Esophagus squamous epithelium (tissue), 5 donors: ENCODE measurements around the gene CYP3A5. TPM values are rescaled to one million over a fixed set of nuclear protein-coding genes. Genes with fewer than 3 reads are reported as not detected.
"Not testable (repeated sequence)": the region's sequence is repeated elsewhere in the genome, so short reads cannot be mapped to it uniquely, and the experiment has no call there.

Source experiments
- DNase-seq: peaks from one replicate; lab custom pipeline; 2025; lab: John Stamatoyannopoulos, UW
- H3K27ac ChIP-seq, 4 donors: fragments of 200-600 bp; sonication (generic); one replicate each; pipeline ENCODE4 v1.5.1; 2016 to 2019; ENCODE audit warnings: mild to moderate bottlenecking in 1 of 4
- H3K27me3 ChIP-seq, 4 donors: fragments of 200-600 bp; sonication (generic); 1 replicate in 3 of 4; 2 replicates in 1 of 4; pipeline versions ENCODE4 v1.5.1 to v1.6.0; 2017 to 2021; ENCODE audit warnings: antibody characterized with exemption in 1 of 4
- H3K36me3 ChIP-seq, 3 donors: fragments of 200-600 bp; sonication (generic); one replicate each; pipeline ENCODE4 v1.5.1; 2016 to 2019
- H3K4me1 ChIP-seq, 3 donors: fragments of 200-600 bp; sonication (generic); one replicate each; pipeline ENCODE4 v1.5.1; 2017 to 2019
- H3K4me3 ChIP-seq, 4 donors: fragments of 200-600 bp; sonication (generic); 1 replicate in 3 of 4; 2 replicates in 1 of 4; pipeline ENCODE4 v1.5.1; 2016 to 2019; ENCODE audit warnings: mild to moderate bottlenecking in 2 of 4, moderate library complexity in 1 of 4
- H3K9me3 ChIP-seq, 3 donors: fragments of 200-600 bp; sonication (generic); one replicate each; pipeline ENCODE4 v1.5.1; 2016 to 2019
- POLR2A ChIP-seq, 4 donors: fragments of 450-650 bp; IDR thresholded peaks; one replicate each; pipeline ENCODE4 v1.6.1; 2017; ENCODE audit warnings: antibody characterized with exemption in 4 of 4, mild to moderate bottlenecking in 4 of 4, moderate library complexity in 3 of 4
- WGBS, 2 donors: methylation state at CpG; one replicate each; pipeline ENCODE4 v1.1.5; 2018; 5-methylcytosine and 5-hydroxymethylcytosine counted together
- intact Hi-C: fragments of 100-400 bp; cut with DNase I; formaldehyde crosslinking; loops from one replicate; pipeline ENCODE4 v1.15.0; 2022
- total RNA-seq, 4 donors: library from RNA; depleted of rRNA; stranded (reverse); fragments of >200 nt; gene quantifications; one replicate each; pipeline ENCODE4 v1.1.0, GENCODE V29; 2016
- TF ChIP-seq, protein P1 (sequence below), 6 experiments: fragments of 450-650 bp in 4 of 6; fragments of 200-600 bp in 2 of 6; sonication (generic) in 2 of 6; IDR thresholded peaks; one replicate each; pipeline ENCODE4 v1.5.1; 2016 to 2019; ENCODE audit warnings: antibody characterized with exemption in 6 of 6, mild to moderate bottlenecking in 4 of 6, moderate library complexity in 4 of 6
- donor health status: DM: yes; HTN: yes; CAD: no.

CYP3A5 gene
- total RNA-seq, 4 donors from 2014 or later, result 34.5 to 99.8 (median 79.1) TPM

DNA sequence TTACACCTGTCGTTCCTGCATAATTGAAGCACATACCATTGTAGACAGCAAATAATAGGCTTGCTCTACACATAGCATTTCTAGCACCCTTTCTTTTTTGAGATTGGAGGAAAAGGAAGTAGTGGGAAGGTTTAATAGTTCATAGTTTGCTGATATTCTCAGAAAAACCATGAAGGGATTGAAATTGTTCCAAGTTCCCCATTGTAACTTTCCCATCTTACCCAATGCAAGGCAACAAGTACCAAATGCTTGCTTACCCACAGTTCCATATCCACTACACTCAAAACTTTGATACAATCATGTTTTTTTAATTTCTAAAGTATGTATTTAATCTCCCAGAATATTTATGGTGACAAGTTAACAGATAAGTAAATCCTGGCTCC is 13.8 kb downstream of the CYP3A5 start:
- TF ChIP-seq, protein P1, sequence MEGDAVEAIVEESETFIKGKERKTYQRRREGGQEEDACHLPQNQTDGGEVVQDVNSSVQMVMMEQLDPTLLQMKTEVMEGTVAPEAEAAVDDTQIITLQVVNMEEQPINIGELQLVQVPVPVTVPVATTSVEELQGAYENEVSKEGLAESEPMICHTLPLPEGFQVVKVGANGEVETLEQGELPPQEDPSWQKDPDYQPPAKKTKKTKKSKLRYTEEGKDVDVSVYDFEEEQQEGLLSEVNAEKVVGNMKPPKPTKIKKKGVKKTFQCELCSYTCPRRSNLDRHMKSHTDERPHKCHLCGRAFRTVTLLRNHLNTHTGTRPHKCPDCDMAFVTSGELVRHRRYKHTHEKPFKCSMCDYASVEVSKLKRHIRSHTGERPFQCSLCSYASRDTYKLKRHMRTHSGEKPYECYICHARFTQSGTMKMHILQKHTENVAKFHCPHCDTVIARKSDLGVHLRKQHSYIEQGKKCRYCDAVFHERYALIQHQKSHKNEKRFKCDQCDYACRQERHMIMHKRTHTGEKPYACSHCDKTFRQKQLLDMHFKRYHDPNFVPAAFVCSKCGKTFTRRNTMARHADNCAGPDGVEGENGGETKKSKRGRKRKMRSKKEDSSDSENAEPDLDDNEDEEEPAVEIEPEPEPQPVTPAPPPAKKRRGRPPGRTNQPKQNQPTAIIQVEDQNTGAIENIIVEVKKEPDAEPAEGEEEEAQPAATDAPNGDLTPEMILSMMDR (IDR thresholded peaks at IDR 0.05), result no peak
- TF ChIP-seq POLR2A (IDR thresholded peaks at IDR 0.05), result no peak
- DNase-seq, result no peak
- H3K9me3 ChIP-seq, result no peaks in the 10 kb centered on the region
- no peak overlapping the region for H3K27ac ChIP-seq
- intact Hi-C loops, result no loop called here
- H3K36me3 ChIP-seq, result peaks cover 0 to 98% (median 0%) of the 10 kb centered on the region in 3 donors
- WGBS, 2 donors, result 81 to 100% methylated on average over 1 of the region's 1 CpG
- no peak overlapping the region for H3K4me3 ChIP-seq
- H3K4me1 ChIP-seq, result no peaks in the 10 kb centered on the region
- no peaks in the 10 kb centered on the region for H3K27me3 ChIP-seq

DNA sequence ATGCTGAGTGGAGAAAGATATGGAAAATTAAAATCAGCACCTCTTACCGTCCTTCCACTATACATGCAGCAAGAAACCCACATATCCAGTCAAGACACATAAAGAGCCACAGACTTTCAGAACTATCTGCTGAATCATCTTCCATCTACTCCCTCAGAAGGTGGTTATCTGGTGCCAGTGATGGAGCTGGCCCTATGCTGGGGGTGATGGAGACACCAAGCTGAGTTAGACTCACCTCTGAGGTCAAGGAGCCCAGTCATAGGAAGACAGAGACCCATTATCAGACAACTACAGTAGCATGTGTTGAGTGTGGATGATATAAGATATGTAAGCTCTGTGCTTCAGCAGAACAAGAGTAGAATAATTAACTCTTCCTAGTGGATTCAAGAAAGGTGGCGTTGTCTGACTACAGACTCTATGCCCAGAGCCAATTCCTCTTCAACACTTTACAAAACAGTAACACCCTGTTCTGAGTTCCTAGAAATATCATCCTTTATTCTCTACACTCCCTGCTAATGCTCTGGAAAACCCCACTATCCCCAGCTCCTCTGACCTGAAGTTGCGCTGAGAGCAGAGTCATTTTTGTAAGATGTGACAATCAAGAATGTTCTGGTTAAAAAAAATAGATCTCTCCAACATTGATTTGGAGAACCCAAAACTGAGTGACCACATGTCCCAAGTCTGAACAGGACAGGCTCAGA is 14.3 kb downstream of the CYP3A5 start:
- 88 to 98% methylated on average over 3 of the region's 3 CpGs for WGBS, 2 donors
- no peaks in the 10 kb centered on the region for H3K27me3 ChIP-seq
- H3K4me1 ChIP-seq, result no peaks in the 10 kb centered on the region
- DNase-seq, result no peak
- H3K9me3 ChIP-seq, result no peaks in the 10 kb centered on the region
- no peak overlapping the region for H3K4me3 ChIP-seq
- no peak overlapping the region for H3K27ac ChIP-seq
- no peak for TF ChIP-seq POLR2A (IDR thresholded peaks at IDR 0.05)
- TF ChIP-seq, protein P1 (IDR thresholded peaks at IDR 0.05), result no peak
- H3K36me3 ChIP-seq, result peaks cover 0 to 98% (median 0%) of the 10 kb centered on the region in 3 donors
- intact Hi-C loops, result no loop called here

DNA sequence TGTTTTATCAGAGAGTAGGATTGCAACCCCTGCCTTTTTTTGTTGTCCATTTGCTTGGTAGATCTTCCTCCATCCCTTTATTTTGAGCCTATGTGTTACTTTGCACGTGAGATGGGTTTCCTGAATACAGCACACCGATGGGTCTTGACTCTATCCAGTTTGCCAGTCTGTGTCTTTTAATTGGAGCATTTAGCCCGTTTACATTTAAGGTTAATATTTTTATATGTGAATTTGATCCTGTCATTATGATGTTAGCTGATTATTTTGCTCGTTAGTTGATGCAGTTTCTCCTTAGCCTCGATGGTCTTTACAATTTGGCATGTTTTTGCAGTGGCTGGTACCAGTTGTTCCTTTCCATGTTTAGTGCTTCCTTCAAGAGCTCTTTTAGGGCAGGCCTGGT is 21.9 kb downstream of the CYP3A5 start:
- H3K4me3 ChIP-seq, H3K27me3 ChIP-seq, DNase-seq, H3K4me1 ChIP-seq, H3K27ac ChIP-seq, intact Hi-C loops: not testable (repeated sequence)
- Histone ChIP-seq H3K9me3 (peaks cover 0 to 32% (median 8%) of the 10 kb centered on the region in 3 donors), H3K36me3 (peaks cover 0 to 44% (median 0%) of the 10 kb centered on the region in 3 donors)
- WGBS, 2 donors, result 90 to 92% methylated on average over 5 of the region's 5 CpGs

DNA sequence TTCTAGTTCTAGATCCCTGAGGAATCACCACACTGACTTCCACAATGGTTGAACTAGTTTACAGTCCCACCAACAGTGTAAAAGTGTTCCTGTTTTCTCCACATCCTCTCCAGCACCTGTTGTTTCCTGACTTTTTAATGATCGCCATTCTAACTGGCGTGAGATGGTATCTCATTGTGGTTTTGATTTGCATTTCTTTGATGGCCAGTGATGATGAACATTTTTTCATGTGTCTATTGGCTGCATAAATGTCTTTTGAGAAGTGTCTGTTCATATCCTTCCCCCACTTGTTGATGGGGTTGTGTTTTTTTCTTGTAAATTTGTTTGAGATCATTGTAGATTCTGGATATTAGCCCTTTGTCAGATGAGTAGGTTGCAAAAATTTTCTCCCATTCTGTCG is 25.2 kb downstream of the CYP3A5 start:
- H3K27ac ChIP-seq, H3K4me1 ChIP-seq, intact Hi-C loops, H3K27me3 ChIP-seq, DNase-seq, H3K4me3 ChIP-seq: not testable (repeated sequence)
- Histone ChIP-seq H3K9me3 (peaks cover 0 to 28% (median 5%) of the 10 kb centered on the region in 3 donors), H3K36me3 (peaks cover 0 to 20% (median 0%) of the 10 kb centered on the region in 3 donors)
- WGBS, 2 donors, result 96 to 98% methylated on average over 3 of the region's 3 CpGs

DNA sequence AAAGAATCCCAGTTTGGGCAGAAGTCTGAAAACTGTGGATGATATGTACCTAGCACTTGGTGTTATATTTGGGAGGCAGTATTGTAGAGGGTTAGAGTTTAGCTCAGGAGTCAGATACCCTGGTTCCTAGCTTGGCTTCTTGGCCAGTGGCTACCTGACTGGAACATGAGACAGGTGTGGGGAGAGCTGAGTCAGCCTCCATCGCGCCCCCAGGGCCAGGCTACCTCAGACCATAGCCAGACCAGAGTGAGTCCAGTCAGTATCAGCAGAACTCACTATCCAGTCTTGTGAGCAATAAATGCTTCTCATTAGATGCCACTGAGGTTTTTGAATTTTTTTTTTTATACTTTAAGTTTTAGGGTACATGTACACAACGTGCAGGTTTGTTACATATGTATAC is 26.0 kb downstream of the CYP3A5 start:
- Histone ChIP-seq H3K9me3 (peaks cover 0 to 20% (median 0%) of the 10 kb centered on the region in 3 donors), H3K4me3 (no peak overlapping the region), H3K36me3 (peaks cover 0 to 20% (median 0%) of the 10 kb centered on the region in 3 donors), H3K27me3 (no peaks in the 10 kb centered on the region), H3K4me1 (no peaks in the 10 kb centered on the region), H3K27ac (no peak overlapping the region)
- no peak for DNase-seq
- intact Hi-C loops, result no loop called here
- 100% methylated on average over 3 of the region's 3 CpGs for WGBS, 2 donors
- TF ChIP-seq, protein P1 (IDR thresholded peaks at IDR 0.05), result no peak
- TF ChIP-seq POLR2A (IDR thresholded peaks at IDR 0.05), result no peak

DNA sequence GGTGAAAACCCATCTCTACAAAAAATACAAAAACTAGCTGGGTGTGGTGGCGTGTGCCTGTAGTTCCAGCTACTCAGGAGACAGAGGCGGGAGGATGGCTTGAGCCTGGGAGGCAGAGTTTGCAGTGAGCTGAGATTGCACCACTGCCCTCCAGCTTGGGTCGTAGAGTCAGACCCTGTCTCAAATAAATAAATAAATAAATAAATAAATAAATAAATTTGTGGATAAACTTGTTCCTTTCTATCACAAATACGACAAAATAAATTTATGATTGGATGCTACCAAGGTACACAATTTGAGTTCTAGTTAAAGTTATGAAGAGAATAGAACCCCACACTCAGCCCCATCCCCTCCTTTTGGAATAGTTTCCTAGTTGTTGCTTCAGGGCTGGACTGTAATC is 26.5 kb downstream of the CYP3A5 start:
- 88 to 90% methylated on average over 4 of the region's 4 CpGs for WGBS, 2 donors
- intact Hi-C loops, result not testable (repeated sequence)

More for the DNA sequence above, 26.5 kb downstream of the CYP3A5 start:
- H3K4me3 ChIP-seq, H3K27ac ChIP-seq, H3K27me3 ChIP-seq, H3K4me1 ChIP-seq, DNase-seq: not testable (repeated sequence)
- peaks cover 0 to 22% (median 0%) of the 10 kb centered on the region in 3 donors for H3K36me3 ChIP-seq
- peaks cover 0 to 18% (median 0%) of the 10 kb centered on the region in 3 donors for H3K9me3 ChIP-seq
